Fibroblast of mammary gland (primary cell): ENCODE results near the gene KIF5C.

Source experiments
- DNase-seq: peaks from one replicate; pipeline ENCODE4 v3.0.0-alpha.2; 2010; ENCODE audit warnings: low read depth
- H3K4me3 ChIP-seq: 2 replicates; pipeline ENCODE4 v1.5.1; 2011; ENCODE audit warnings: low read depth, mild to moderate bottlenecking, low read length, moderate library complexity; ENCODE audit not compliant: control insufficient read depth
- TF ChIP-seq, protein P1 (sequence below): conservative IDR thresholded peaks from 2 replicates; pipeline ENCODE4 v1.5.1; 2011; ENCODE audit warnings: low read depth, low read length, inconsistent platforms; ENCODE audit not compliant: control insufficient read depth, insufficient read depth

Gene KIF5C

DNA sequence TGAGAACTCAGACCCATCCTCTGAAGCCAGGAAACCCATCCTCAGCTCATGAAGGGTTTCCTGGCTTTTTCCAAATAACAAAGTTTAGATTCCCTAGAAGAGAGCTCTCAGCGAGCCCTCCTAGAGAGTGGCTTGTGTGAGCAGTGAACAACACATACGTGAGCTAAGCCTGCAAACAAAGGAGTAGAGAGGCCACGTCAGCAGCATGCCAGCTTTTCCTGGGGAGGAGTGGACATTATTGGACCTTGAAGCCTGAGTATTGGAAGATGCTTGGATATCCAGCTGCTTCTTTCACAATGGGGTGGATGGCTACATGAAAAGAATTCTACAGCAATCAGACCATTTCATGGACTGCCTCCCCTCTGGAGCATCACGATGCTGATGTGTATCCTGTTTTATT is 21.1 kb downstream of the KIF5C start:
- no peak overlapping the region for H3K4me3 ChIP-seq

DNA sequence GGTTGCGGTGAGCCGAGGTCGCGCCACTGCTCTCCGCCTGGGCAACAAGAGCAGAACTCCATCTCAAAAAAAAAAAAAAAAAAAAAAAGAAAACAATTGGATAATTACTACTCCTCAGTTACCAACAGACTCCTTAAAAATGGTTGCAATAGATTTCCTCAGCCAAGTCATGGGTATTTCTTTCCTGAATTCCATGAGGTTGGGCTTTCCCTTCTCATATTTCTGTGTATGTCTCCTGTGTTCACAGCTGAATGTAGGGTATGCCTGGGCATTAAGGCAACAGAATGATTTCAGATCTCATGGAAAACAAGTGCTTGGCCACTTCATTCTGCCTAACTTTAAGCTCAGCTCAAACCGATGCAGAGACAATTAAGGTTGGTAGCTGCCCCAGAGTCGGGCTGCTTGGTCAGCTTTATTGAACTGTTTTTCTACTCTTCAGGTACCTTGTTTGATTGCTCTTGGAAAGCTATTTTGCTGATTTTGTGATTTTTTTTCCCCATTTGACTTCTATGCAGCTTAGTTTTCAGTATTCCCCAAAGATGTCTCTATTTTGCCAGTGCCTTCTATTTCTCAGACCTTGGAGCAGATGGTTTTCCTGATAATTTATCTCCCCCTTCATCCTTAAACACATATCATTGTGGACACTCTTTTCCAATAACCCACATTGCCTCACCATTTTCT is 24.8 kb downstream of the KIF5C start:
- TF ChIP-seq, protein P1, sequence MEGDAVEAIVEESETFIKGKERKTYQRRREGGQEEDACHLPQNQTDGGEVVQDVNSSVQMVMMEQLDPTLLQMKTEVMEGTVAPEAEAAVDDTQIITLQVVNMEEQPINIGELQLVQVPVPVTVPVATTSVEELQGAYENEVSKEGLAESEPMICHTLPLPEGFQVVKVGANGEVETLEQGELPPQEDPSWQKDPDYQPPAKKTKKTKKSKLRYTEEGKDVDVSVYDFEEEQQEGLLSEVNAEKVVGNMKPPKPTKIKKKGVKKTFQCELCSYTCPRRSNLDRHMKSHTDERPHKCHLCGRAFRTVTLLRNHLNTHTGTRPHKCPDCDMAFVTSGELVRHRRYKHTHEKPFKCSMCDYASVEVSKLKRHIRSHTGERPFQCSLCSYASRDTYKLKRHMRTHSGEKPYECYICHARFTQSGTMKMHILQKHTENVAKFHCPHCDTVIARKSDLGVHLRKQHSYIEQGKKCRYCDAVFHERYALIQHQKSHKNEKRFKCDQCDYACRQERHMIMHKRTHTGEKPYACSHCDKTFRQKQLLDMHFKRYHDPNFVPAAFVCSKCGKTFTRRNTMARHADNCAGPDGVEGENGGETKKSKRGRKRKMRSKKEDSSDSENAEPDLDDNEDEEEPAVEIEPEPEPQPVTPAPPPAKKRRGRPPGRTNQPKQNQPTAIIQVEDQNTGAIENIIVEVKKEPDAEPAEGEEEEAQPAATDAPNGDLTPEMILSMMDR, result no peak
- no peak for DNase-seq
- H3K4me3 ChIP-seq, result no peak overlapping the region

More for the DNA sequence above, 21.1 kb downstream of the KIF5C start:
- DNase-seq, result no peak
- TF ChIP-seq, protein P1, result no peak

DNA sequence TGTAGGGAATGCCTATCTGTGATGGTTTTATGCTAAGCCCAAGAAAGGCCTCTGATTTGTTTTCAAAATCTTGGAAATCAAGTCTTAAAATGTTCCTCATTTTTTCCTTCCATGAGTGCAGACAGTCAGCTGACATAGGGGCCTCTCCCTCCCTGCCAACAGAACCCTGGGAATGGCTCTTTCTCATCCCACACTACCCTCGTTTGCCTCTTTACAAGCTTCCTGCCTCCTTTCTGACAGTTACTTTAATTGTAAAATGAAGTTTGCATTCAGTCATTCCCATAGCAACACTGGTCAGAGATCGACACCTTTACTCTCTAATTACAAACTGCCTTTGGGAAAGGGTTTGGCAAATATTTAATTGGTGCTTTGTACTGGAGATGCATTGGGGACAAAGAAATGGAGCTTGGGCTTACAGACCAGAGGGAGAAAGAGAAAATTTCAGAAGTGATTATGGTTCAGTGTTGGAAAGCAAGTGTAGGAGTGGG is 25.4 kb downstream of the KIF5C start:
- no peak for DNase-seq
- TF ChIP-seq, protein P1, result no peak
- no peak overlapping the region for H3K4me3 ChIP-seq

DNA sequence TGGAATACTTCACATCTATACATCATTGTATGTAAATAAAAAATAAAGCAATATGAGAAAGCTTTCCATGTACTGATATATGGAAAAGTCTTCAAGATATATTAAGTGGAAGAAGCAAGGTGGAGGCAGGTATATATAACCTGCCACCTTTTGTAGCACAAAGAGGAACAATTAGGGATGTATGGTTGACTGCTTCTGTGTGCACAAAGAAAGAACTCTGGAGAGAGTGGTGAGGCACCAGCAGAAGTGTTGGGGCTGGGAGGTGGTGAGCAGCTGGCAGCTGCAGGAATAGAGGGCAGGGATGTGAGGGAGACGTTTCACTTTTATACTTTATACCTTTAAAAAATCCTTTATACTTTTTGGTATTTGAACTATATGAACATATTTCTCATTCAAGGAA is 26.1 kb downstream of the KIF5C start:
- DNase-seq, result no peak
- TF ChIP-seq, protein P1, result no peak
- no peak overlapping the region for H3K4me3 ChIP-seq

DNA sequence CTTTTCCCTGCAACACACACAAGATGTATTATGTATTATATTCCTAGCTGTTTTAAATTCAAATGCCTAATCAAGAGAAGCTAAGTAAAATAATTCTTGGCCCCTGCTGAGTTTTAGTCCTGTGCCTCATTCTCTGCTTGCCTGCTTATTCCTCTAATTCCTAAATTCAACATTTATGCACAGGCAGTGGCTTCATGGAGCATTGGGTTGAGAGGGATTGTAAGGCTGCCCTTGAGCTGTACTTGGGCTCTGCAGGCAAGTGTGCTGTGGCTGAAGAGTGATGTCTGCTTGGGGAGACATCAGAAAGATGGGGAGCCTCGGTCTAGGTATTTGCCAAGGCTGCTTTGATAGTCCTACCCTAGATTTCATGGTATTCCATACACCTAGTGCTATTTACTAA is 27.8 kb downstream of the KIF5C start:
- TF ChIP-seq, protein P1, result no peak
- DNase-seq, result no peak
- H3K4me3 ChIP-seq, result no peak overlapping the region

DNA sequence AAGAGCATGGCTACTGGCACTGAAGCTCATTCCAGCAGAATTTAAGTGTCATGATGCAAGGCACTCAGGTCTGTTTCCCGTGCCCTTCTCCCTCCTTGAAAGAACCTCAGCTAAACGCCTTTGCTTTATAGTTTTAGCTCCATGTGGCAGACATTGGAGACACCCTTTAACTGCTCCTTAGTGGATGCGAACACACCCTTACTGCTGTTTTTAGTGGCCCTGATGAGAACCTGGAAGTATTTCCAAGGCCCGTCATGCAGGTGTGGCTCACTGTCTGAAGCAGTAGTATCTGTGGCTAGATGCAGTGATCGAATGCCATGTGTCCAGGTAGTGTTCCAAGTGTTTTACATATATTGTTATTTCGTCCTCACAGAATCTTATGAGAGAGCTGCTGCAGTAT is 28.3 kb downstream of the KIF5C start:
- no peak overlapping the region for H3K4me3 ChIP-seq
- TF ChIP-seq, protein P1, result no peak
- DNase-seq, result no peak
